D341Med (cell line): ENCODE results near the gene CAPN13.
A peak's percentile ranks its signal among the peaks of the same experiment; 100 is the strongest.

Experiments used
- DNase-seq: peaks from one replicate; pipeline ENCODE4 v3.0.0; 2012; ENCODE audit warnings: low spot score

Gene CAPN13

DNA sequence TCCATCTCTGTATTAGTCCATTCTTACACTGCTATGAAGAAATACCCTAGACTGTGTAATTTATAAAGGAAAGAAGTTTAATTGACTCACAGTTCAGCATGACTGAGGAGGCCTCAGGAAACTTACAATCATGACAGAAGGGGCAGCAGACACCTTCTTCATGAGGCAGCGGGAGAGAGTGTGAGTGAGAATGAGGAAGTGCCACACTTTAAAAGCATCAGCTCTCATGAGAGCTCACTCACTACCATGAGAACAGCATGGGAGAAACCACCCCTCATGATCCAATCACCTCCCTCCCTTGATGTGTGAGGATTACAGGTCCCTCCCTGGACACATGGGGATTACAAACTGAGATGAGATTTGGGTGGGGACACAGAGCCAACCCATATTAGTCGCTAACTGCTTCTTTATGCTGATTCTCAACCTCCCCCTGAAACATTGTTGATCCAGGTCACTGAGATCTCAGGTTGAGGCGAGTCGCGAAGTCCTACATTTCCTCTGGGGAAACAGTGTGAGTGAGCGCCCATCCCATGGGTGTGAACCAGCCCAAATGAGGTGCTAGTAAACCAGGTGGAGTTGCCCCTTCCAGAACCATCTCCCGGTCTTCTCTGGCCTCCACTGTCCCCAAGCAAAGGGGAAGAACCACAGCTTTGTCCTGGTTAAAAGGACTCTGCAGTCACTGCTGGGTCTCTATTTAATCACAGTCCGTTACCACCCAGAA lies 123.8 kb downstream of the CAPN13 start:
- no peak for DNase-seq

- DNase-seq, result no peak
Observed at GRCh38 chr2:30681022-30681421, 126.2 kb downstream of the CAPN13 start.

- DNase-seq, result no peak
Observed at GRCh38 chr2:30680121-30680520, 127.1 kb downstream of the CAPN13 start.

- DNase-seq, result no peak
Observed at GRCh38 chr2:30679426-30680088, 127.7 kb downstream of the CAPN13 start.

DNA sequence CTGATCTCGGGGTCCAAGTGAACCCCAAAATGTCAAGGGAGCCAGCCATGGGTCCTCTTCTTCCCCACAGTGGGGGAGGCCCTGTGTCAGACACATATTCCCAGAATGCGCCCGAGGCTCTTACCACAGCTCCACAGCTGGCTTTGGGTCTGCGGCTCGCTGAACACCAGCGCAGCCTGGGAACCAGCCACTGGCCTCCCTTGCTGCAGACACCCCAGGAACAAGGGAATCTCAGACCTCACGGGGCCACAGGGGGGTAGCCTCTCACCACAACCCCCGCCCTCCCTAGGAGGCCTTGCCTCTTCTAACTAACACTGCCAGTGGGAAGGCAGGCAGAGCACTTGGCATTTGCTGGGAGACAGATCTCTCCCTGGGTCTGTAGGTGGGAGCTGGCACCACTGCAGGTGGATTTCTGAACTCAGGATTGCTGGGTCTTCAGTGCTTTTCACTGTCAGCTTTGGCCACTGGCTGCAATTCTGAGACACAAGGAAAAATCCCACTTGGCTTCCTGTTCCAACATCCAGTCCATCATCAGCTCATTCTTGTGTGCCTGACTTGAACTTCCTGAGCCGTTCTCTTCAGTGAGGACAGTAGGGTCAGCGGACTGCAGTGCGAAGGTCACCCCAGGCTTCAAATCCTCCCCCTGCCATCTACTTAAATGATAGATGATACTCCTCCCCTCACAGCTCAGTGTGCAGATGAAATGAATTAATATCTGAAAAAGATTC lies 128.7 kb downstream of the CAPN13 start:
- DNase-seq, result peak; percentile 11

- peak; percentile 5 for DNase-seq
Observed at GRCh38 chr2:30677861-30678385, 129.3 kb downstream of the CAPN13 start.

DNA sequence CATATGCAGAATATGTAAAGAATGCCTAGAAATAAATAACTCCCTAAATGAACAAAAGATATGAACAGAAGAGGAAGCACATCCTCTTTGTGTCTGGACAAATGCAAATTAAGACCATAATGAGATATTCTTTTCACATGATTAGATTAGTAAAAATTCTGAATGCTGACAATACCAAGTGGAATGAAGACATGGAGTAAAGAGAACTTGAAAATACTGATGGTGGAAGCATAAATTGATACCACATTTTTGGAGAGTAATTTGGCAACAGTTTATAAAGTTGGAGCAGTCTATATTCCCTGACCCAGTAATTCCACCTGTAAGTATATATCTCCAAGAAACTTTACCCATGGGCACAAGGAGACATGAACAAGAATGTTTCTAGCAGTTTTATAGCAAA lies 130.0 kb downstream of the CAPN13 start:
- DNase-seq, result no peak

GRCh38 chr2:30675758-30676157 lies 131.5 kb downstream of the CAPN13 start:
- no peak for DNase-seq

DNA sequence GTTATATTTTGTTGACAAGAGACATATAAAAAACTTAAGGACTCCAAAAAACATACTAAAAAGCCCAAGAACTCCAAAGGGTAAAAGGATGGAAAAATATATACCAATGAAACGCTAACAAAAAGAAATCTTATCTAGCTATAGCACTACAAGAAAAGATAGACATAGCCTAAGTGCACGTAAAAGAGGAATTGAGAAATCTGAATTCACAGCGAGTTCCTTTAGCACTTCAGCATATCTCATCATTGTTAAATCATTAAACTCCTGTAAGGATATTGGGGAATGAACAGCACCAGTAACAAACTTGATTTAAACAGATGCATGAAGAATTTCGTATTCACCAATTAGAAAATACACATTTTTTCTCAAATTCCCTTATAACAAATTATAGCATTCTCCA lies 134.1 kb downstream of the CAPN13 start:
- no peak for DNase-seq
